Stimulated activated CD8-positive, alpha-beta memory T cell treated with anti-CD3 and anti-CD28 coated beads, Interleukin-12 subunit alpha, Interleukin-12 subunit beta, amount 100 ng/mL, for 4 hours (primary cell): ENCODE measurements around the gene PSMA2.
A peak's percentile ranks its signal among the peaks of the same experiment; 100 is the strongest.

Experiments
- DNase-seq: peaks from one replicate; pipeline ENCODE4 v3.0.0-alpha.2; 2020; ENCODE audit warnings: low read depth

PSMA2 gene

DNA sequence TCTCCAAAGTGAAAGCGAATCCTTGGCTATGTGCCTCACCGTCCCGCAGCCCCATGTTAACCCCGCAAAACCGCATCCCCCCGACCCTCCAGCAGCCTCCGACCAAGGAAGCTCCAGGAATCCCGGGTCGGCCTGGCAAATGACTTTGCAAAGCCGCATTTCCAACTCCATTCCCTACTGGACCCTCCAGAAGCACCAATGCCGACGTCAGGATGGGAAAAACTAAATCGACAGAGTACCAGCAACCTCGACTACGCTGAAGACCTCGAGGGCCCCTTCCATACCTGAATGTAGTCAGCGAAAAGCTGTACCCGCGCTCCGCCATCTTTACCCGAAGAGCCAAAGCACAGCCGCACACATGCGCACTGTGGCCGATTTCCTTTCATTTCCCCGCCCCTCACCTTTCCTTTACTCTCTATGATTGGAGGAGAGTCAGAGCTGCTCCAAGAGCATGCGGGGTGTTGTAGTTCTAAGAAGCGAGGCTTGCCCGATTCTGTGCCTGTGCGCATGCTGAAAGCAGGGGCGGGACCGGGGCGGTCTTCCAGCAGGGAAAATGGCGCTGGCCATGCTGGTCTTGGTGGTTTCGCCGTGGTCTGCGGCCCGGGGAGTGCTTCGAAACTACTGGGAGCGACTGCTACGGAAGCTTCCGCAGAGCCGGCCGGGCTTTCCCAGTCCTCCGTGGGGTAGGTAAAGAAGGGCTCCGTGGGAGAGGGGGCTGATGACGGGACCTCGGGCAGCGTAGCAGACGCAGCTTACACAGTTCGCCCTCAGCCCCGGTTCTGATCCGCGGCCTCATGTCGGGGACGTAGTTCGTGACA lies at the start of gene PSMA2, which contains the start of gene MRPL32:
Gene PSMA2 (minus strand): TSS at position 341 of the 818 bp plus-strand sequence. CDS start 16 bp downstream, at position 325.
Gene MRPL32 (plus strand): TSS at position 543 of the 818 bp plus-strand sequence. CDS start 11 bp downstream, at position 554.
- DNase-seq: peak; percentile 89

DNA sequence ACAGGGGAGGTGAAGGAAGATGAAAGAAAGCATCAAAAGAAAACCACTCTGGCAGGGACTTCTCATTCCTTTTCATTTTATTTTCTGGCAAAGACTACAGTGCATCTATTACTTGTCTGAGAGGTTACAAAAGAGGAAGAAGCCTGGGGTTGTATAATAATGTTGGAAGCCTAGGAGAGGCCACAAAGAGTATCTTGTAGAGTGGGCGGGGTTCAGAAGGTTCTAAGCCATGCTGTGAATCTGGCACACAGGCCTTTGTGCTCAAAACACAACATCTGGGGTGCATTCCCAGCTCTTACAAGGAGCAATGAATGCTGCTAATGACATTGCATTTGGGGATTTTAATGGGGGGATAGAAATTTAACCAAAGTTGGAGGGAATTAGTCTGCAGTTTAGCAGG lies 49.6 kb upstream of the PSMA2 start:
- DNase-seq: no peak

DNA sequence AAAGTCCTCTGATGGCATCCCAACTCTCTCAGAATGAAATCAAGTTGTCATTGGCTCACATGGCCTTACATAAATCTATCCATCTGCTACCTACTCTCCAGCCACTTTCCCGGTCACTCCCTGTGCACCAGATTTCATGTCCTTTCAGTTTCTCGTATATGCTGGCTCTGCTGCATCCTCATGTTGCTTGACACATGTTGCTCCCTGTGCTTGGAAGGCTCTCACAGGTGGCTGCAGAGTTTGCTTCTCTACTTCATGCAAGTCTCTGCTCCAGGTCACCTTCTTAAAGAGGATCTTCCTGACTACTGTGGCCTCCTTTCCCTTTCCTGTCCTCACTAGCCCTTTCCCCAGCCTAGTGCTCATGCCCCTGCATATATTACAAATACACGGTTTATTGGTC lies 48.5 kb upstream of the PSMA2 start:
- DNase-seq: no peak

DNA sequence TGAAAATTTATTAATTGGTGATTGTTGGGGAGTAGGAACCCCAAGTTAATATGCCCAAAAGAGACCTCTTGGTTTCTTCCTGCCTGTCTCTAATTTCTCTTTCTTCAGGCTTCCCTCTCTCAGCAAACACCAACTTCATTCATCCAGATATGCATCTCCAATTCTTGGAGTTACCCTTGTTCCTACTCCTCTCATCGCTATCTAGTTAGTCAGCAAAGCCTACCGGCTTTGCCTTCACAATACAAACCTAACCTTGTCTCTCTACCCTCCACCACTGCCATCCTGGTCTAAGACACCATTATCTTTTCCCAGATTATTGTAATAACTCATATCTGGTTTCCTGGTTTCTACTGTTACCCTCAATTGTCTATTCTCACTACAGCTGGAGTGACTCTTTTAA lies 48.1 kb upstream of the PSMA2 start:
- no peak for DNase-seq

DNA sequence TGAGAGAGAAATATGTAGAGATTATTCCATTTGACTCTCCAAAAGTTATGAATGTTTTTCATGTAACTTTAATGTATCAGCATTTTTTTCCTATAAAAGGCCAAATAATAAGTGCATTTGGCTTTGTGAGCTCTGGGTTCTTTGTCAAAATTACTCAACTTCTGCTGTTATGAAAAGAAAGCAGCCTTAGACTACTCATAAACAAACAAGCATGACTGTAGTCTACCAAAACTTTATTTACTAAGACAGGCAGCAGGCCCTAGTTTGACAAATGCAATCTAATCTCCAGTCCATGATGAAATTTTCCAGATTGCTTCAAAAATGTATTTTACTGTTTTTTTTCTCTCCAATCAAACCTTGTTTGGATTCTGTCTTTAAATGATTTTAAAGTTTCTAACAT lies 46.5 kb upstream of the PSMA2 start:
- no peak for DNase-seq

DNA sequence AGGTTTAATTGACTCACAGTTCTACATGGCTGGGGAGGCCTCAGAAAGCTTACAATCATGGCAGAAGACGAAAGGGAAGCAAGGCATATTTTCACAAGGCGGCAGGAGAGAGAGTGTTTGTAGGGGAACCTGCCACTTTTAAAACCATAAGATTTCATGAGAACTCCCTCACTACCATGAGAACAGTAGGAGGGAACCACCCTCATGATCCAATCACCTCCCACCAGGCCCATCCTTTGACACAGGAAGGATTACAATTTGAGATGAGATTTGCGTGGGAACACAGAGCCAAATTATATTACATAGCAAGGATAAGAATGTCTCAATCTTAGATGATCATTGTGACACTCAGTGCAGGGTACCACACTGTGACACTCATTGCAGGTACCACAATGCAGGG lies 44.4 kb upstream of the PSMA2 start:
- DNase-seq: no peak

DNA sequence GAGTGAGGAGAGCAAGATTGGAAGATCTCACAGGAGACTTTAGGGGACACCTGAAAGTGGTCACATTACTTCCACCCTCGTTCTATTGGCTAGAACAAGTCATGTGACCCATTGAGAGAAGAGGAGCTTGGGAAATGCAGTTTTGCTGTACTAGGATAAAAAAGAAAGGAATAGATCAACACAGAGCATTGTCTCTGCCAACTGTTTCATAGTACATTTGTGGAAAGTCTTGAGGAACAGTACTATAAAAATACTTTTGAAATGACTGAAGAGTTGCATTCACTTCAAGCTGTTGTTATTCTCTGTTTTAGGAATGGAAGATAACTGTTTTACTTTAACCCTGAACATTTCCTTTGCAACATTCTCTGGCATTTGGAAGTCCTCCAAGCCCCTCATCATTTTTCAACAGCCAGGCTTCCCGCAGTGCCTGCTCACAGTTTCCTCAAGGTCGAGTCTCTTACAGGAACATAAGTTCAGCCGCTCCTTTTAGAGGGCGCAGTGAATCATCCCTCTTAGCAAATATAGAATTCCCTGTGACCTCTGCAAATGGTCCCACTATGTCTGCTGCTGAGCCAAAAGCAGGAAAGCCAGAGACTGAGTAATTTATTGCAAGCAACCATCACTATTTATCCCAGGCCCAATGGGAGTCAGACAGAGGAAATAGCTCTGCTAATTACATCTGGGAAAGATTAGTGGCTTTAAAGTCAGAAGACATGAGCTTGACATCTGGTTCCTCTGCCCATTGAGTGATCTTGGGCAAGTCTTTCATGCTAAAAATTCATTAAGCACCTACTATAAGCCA lies 40.9 kb upstream of the PSMA2 start:
- DNase-seq: no peak

DNA sequence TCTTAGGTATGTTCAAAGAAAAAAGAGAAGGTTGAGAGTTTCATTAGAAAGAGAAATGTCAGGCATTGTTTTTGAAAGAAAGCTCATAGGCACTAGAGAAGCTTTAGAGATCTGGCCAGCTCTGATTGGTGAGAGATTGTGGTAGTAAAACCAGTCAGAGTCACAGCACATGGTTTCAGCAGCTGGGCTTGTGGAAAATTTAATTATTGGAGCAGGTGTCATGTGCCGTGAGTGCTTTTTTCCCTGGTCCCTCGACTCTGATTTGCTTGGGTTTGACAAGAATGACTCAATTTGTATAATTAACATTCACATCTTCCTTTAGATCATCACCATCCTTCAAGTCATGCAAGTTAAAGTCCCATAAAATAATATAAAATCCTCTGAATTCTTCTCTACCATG lies 35.4 kb upstream of the PSMA2 start:
- no peak for DNase-seq

DNA sequence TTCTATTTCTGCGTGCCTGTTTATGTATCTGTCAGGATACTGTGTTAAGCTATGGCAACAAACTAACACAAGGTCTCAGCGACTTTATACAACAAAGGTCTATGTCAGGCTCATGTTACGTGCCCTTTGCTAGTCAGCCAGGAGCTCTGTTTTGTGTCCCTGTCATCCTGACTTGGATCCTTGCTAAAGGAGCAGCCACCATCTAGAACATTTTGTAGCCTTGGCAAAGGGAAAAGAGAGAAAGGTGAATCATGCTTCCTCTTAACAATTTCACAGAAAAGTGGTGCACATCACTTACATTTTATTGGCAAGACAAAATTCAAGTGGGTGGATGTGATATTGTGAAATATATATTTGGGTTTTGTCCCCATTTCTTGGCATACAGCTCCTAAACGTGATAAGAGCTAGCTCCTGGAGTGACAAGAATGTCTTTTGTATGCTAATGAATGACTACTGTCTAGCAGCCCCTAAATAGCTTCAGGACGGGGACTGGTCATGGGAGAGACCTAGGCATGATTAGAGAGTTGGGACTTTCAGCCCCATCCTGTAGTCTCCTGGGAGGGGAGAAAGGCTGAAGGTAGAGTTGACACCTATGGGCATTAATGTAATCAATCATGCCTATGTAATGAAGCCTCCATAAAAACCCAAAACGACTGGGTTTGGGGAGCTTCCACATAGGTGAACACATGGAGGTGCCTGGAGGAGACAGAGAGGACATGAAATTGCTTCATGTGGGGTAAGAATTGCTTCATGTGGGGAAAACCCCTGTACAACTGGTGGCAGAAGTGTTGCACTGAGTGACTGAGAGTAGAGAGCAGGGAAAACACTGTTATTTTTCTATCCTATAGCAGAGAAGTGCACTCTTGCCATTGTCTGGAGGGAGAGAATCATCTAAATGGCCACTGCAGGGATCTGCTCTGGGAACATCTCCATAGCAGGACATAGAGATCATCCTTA lies 33.2 kb upstream of the PSMA2 start:
- DNase-seq: no peak

DNA sequence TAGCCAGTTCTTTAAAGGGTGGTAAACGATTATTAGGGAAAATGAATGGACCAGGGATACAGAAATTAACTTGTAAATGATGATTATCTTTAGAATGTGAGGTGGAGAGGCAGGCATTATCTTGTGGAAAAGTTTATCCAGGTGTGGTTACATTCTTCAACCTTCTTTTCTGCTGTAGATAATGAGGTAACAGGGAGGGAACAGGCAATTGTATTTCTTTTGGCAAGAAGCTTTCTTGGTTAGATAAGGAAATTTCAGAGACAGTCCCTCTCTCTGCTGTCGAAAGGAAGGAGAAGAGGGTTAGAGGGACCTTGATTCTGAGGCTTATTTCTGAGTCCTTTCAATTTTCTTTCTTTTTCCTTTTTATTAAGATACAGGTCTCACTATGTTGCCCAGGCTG lies 32.3 kb upstream of the PSMA2 start:
- no peak for DNase-seq

DNA sequence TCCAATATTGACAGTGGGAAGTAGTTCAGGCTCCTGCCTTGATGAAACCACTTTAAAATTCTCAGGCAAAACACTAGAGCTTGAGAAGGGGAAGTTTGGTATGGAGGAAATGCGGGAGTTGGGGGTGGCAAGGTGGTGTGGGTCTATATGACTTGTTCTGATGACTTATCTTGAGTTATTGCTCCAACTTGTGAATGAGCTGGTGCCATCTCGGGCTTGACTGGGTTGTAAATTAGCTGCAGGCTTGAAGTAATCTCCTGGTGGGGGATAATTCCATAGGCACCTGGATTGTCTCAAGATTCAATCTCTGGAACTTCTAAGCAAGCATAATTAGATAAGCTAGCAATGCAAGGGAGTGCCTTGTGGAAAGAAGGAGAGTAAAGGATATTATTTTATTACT lies 29.2 kb upstream of the PSMA2 start:
- no peak for DNase-seq

DNA sequence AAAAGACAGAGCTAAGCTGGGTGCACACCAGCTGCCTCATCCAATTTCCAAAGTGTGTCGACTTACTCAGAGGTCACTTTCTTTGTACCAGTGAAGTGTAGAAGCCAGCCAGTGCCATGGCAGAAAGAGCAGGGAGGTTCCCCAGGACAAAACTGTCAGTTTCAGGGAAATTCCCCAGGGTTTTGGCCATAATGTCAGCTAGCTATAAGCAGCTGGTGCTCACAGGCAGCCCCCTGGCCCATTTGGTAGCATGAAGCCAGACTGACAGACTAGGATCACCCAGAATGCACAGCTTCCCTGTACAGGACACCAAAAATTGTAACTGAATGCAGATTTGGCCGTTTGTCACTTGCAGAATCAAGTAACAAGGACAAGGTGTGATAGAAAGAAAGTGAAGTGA lies 28.8 kb upstream of the PSMA2 start:
- DNase-seq: no peak

DNA sequence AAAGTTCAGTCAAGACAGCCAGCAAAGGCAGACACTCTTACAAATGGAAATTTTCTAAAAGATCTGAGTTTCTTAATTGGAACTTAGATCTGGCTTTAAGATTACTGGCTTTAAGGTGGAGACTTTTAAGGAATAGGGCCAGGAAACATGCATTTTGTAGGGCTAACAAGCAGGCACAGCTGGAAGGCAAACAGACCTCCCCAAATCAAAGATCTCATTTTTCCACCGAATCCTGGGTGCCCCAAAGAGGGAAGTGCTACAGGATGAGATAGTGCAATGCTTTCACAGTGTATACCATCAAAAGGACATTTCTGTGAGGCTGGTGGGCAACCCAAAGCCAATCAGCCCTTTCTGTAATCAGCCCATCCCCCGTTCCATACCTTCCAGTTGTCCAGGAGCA lies 27.6 kb upstream of the PSMA2 start:
- no peak for DNase-seq

DNA sequence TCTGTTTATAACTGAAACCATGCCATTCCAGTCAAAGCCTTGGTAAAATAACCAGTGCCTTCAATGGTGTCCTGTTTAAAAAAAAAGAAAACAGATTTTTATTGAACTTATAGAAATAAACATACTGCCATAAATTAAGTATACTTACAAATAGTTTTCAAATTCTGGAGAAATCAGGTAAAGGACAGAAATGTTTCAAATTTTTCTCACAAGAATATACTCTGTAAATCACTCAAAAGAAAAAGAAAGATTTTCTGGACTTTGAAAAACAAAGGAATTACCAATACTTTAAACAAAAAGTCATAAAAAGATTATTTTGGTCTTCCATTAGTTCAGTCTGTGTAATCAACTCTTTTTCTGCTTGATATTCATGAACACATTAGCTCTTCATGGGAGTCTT lies 24.1 kb upstream of the PSMA2 start:
- DNase-seq: no peak

DNA sequence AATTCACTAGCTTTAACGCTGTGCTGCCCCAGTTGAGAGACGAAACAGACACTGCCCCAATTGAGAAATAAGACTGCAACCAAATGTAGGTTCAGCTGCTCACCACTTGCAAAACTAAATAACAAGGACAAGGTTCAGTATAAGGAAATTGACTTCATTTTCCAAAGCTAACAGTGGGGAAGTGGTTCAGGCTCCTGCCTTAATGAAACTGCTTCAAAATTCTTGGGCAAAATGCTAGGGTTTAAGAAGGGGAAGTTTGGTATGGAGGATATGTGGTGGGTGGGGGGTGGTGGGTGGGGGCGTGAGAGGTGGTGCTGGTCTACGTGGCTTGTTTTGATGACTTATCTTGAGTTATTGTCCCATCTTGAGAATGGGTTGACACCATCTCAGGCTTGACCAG lies 22.0 kb upstream of the PSMA2 start:
- no peak for DNase-seq

DNA sequence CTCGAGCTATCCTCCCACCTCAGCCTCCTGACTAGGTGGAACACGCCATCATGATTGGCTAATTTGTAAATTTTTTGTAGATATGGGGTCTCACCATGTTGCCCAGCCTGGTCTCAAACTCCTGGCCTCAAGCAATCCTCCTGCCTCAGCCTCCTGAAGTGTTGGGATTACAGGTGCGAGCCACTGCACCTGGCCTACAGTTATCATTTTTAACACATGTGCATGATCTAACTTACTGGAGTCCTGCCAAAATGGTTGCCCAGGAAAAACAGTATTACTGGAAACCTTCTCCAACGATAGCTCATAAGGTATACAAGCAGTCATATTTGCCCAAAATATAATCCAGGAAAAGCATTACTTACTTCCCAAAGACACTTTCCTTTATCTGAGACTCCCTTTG lies 20.4 kb upstream of the PSMA2 start:
- DNase-seq: no peak

DNA sequence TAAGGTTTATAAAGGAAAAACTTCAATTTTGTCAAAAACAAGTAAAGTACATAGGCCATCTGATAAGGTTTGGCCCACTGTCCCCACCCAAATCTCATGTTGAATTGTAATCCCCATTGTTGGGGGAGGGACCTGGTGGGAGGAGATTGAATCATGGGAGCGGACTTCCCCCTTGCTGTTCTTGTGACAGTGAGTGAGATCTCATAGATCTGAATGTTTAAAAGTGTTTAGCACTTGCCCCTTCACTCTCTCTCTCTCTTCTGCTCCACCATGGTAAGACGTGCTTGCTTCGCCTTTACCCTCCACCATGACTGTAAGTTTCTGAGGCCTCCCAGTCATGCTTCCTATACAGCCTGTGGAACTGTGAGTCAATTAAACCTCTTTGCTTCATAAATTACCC lies 18.4 kb upstream of the PSMA2 start:
- no peak for DNase-seq

DNA sequence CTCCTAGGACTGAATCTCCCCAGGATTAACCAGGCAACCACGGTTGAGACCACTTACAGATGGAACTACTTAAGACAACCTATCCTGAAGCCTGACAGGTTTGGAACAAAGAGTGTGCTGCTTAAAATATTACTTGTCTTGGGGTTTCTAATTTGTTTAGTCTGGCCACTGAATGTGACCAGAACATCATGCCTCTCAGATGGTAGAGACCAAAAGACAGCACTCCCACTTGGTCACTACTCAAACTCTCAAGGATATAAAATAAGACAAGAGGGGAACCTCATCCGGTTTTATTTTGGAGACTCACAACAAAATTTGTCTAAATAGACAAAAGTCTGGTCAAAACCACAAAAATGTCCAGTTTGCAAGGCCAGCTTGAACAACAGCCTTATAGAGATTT lies 15.5 kb upstream of the PSMA2 start:
- no peak for DNase-seq

DNA sequence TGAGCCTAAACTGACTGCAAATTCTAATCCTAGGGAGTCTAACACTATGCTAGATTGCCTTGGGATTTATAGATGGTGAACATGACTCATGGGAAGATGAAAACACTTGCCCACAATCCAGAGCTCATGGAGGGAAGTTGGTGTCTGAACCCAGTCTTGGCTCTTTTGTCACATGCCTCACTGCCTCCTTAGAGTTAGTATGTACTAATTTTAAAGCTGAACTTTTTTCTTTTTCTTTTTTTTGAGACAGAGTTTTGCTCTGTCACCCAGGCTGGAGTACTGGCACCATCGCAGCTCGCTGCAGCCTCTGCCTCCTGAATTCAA lies 14.6 kb upstream of the PSMA2 start:
- no peak for DNase-seq

DNA sequence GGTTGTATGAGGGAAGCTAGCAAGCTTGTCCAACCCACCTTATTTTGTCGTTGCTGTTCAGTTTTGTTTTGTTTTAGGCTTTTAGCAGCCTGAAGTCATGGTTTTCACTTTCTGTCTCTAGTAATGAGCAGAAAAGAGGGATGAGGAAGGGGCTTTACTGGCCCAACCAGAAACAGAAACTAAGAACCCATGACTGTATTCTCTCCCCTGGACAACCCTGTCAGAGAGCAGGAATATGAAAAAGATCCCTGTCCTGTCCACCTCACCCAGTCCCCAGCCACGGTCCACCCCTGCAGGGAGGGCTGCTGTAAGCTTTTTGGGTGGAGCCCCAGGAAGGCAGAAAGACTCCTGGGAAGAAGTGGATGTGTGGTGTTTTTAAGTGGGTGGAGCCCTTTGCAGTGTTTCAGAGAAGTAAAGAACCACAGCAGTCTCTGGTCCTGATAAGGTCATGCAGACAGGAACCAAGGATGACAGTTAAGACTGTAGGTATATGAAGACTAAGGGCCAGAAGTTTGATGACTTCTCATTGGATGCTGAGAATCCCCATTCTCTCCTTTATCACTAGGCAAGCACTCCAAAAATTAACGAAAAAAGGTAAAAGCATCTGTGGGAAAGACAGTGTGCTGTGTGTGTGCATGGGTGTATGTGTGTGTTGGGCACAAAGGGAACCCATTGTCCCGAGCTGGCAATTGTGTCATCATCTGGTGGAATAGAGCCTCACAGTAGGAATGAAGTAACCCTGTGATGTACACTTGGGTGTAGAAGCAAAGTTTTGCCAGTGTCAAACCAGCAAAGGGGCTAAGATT lies 14.1 kb upstream of the PSMA2 start:
- no peak for DNase-seq
